OCI-LY1 (cell line): ENCODE measurements around the gene ABL2.

ENCODE experiments used
- CTCF ChIP-seq: fragments of 200-600 bp; sonication (generic), shearing (Covaris generic); IDR thresholded peaks from 2 replicates; pipeline ENCODE4 v1.5.1; 2017; ENCODE audit warnings: mild to moderate bottlenecking, antibody characterized with exemption, low read length, moderate library complexity, mixed read lengths
- EZH2 ChIP-seq: fragments of 200-600 bp; sonication (generic), shearing (Covaris generic); IDR thresholded peaks from 2 replicates; pipeline ENCODE4 v1.8.0; 2017; ENCODE audit warnings: borderline replicate concordance, mixed run types, mild to moderate bottlenecking, antibody characterized with exemption, low read length, moderate library complexity, mixed read lengths

- TF ChIP-seq CTCF = no peak
- no peak for TF ChIP-seq EZH2
Measured at GRCh38 chr1:179177182-179177581, 52.3 kb downstream of the ABL2 start.
